Measurements from ENCODE around the gene BCKDHB. TPM values are rescaled to one million over a fixed set of nuclear protein-coding genes. Genes with fewer than 3 reads are reported as not detected.

Gene BCKDHB
- total RNA-seq, 4 donors from 2014 or later: 8.9 to 18.4 (median 16.6) TPM

DNA sequence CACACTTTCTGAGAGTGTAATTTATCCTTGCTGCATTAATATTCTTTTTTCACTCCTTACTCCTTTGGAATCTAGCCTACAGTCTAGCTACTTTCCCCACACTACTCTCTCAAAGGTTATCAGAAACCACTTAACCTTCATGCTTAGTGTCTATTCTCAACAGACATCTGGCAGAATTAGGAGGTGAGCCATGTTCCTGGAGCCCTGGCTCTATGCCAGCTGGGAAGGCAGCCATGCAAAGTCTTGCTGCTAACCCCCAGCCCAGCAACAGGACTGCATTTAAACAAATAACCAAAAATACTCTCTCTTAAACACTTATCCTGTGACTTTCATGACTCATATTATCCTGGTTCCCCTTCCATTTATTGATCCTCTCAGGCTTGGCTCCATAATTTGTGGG, 260.2 kb downstream of the BCKDHB start:
- DNase-seq (ENCODE audit: low spot score): no peak
- TF ChIP-seq, protein P1, sequence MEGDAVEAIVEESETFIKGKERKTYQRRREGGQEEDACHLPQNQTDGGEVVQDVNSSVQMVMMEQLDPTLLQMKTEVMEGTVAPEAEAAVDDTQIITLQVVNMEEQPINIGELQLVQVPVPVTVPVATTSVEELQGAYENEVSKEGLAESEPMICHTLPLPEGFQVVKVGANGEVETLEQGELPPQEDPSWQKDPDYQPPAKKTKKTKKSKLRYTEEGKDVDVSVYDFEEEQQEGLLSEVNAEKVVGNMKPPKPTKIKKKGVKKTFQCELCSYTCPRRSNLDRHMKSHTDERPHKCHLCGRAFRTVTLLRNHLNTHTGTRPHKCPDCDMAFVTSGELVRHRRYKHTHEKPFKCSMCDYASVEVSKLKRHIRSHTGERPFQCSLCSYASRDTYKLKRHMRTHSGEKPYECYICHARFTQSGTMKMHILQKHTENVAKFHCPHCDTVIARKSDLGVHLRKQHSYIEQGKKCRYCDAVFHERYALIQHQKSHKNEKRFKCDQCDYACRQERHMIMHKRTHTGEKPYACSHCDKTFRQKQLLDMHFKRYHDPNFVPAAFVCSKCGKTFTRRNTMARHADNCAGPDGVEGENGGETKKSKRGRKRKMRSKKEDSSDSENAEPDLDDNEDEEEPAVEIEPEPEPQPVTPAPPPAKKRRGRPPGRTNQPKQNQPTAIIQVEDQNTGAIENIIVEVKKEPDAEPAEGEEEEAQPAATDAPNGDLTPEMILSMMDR (IDR thresholded peaks at IDR 0.05): no peak
- no peak for ATAC-seq (ENCODE audit: low FRiP score)

DNA sequence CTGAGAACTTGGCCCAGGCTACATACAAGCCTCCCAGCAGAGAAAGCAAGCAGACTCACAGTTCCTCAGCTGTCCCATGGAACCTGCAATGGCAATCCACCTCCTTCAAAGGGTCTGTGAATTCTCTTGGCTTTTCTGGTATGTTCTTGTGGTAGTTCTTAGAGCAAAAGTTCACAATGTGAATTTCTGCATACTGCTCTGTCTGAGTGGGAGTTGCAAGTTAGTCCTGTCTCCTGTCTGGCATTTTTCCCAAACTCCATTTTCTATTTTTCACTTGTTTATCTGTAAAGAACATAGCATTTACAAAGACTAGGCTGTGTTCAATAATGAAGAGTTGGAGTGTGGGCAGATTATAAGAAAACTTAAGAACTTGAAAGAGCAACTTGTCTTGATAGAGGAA, 269.9 kb downstream of the BCKDHB start:
- TF ChIP-seq, protein P1 (IDR thresholded peaks at IDR 0.05): no peak
- ATAC-seq (ENCODE audit: low FRiP score) (no peak), DNase-seq (ENCODE audit: low spot score) (no peak)

DNA sequence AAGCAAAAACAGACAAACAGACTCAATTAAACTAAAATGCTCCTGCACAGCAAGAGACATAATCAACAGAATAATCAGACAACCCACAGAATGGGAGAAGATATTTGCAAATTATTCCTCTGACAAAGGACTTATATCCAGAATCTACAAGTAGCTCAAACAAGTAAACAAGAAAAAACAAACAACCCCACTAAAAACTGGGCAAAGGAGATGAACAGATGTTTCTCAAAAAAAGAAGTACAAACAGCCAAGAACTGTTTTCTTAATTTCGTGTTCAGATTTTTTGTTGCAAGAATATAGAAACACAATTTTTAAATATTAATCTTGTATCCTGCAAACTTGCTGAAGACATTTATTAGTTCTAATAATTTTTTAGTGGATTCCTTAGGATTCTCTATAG, 274.1 kb downstream of the BCKDHB start:
- DNase-seq (ENCODE audit: low spot score): no peak
- TF ChIP-seq, protein P1 (IDR thresholded peaks at IDR 0.05): no peak
- ATAC-seq (ENCODE audit: low FRiP score): no peak

DNA sequence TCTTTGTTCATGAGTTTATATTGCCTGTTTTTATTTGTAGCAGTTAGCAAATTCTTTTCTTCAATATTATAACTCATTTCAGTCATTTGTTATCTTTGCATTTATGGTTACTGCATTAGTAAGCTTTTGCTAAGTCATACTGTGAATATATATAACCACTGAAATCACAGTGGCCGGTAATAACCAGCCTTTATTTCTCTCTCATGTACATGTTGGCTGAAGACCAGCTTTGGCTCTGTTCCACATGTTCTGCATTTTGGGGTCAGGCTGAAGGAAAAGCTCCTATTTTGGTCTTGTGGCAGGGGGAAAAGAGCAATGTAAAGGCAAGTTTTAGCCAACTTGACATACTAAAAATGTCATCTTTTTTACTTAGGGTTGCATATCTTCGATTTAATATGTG, 276.3 kb downstream of the BCKDHB start:
- ATAC-seq (ENCODE audit: low FRiP score): no peak
- TF ChIP-seq, protein P1 (IDR thresholded peaks at IDR 0.05): no peak
- no peak for DNase-seq (ENCODE audit: low spot score)

DNA sequence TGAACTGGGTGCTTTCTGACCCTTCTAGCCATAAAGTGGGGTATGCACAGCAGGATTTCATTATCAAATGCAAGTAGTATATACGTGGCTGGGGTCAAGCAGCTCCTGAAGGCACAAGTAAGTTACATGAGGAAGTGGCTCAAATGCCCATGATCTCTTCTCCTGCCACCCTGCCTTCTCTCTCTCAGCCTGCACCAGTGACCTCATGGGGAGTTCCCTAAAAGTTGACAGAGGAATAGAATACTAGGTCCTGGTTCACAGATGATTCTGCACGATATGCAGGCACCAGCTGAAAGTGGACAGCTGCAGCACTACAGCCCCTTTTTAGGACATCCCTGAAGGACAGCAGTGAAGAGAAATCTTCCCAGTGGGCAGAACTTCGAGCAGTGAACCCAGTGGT, 282.0 kb downstream of the BCKDHB start:
- TF ChIP-seq, protein P1 (IDR thresholded peaks at IDR 0.05): no peak
- no peak for ATAC-seq (ENCODE audit: low FRiP score)
- DNase-seq (ENCODE audit: low spot score): no peak

Other genes starting within 250 kb of the BCKDHB start
- under 1 TPM; 0.19 to 0.95 (median 0.37) TPM for gene ELOVL4, start 159.1 kb upstream of the BCKDHB start, total RNA-seq
- gene TTK, start 102.0 kb upstream of the BCKDHB start, total RNA-seq: 1 to 10 TPM in 1 of 4 donors, under 1 TPM in 1, not detected in 2; 0.19 to 2.9 TPM